WTC11 (cell line): ENCODE results near the gene REN. TPM values are rescaled to one million over a fixed set of nuclear protein-coding genes. Genes with fewer than 3 reads are reported as not detected.

Experiments used
- ATAC-seq: fragments of 200-7000 bp; cut with Tn5 transposase; 2 replicates; pipeline ENCODE4 v1.10.0; 2021; ENCODE audit warnings: mild to moderate bottlenecking, moderate library complexity
- CTCF ChIA-PET: fragments of 300-600 bp; sonication (Branson Sonifier 250); formaldehyde crosslinking; loops from one replicate; lab custom pipeline; 2021; ENCODE audit warnings: antibody characterized with exemption; lab: Charles Lee
- POLR2A ChIA-PET: fragments of 350-600 bp; sonication (Branson Sonifier 250); formaldehyde crosslinking; loops from one replicate; lab custom pipeline; 2021; ENCODE audit warnings: antibody characterized with exemption; lab: Charles Lee
- DNase-seq: peaks from one replicate; pipeline ENCODE4 v3.0.0; 2021; ENCODE audit warnings: low spot score
- H3K27ac Mint-ChIP-seq: 2 replicates; pipeline ENCODE4 v1.8.0; 2021; ENCODE audit warnings: mixed read lengths
- H3K27me3 Mint-ChIP-seq: 2 replicates; pipeline ENCODE4 v1.8.0; 2021; ENCODE audit warnings: low read depth, mild to moderate bottlenecking, moderate library complexity, mixed read lengths
- H3K36me3 Mint-ChIP-seq: 2 replicates; pipeline ENCODE4 v1.8.0; 2021; ENCODE audit warnings: mixed read lengths
- H3K4me1 Mint-ChIP-seq: 2 replicates; pipeline ENCODE4 v1.8.0; 2022; ENCODE audit warnings: mixed read lengths
- H3K4me3 Mint-ChIP-seq: 2 replicates; pipeline ENCODE4 v1.8.0; 2021; ENCODE audit warnings: mild to moderate bottlenecking, moderate library complexity, mixed read lengths
- H3K9me3 Mint-ChIP-seq: 2 replicates; pipeline ENCODE4 v1.8.0; 2021; ENCODE audit warnings: mixed read lengths
- ESRRA ChIP-seq: sonication (generic); formaldehyde crosslinking; IDR thresholded peaks from 2 replicates; pipeline ENCODE4 v1.8.1; 2022; ENCODE audit warnings: mild to moderate bottlenecking, missing genetic modification reagents, borderline replicate concordance
- GABPB1 ChIP-seq: sonication (generic); formaldehyde crosslinking; IDR thresholded peaks from 2 replicates; pipeline ENCODE4 v1.8.1; 2023; ENCODE audit warnings: mild to moderate bottlenecking, missing genetic modification reagents
- GTF2I ChIP-seq: fragments of 250-450 bp; sonication (Bioruptor Pico); conservative IDR thresholded peaks from 2 replicates; pipeline ENCODE4 v1.4.0; 2021; ENCODE audit warnings: mild to moderate bottlenecking
- HMGA2 ChIP-seq: fragments of 250-450 bp; sonication (Bioruptor Pico); IDR thresholded peaks from 2 replicates; pipeline ENCODE4 v1.4.0; 2021; ENCODE audit warnings: mild to moderate bottlenecking, moderate library complexity
- PRRX2 ChIP-seq: fragments of 250-450 bp; sonication (Bioruptor Pico); IDR thresholded peaks from 2 replicates; pipeline ENCODE4 v1.8.0; 2021; ENCODE audit warnings: mild to moderate bottlenecking
- RELA ChIP-seq: sonication (generic); formaldehyde crosslinking; IDR thresholded peaks from 2 replicates; pipeline ENCODE4 v1.8.1; 2022; ENCODE audit warnings: missing genetic modification reagents, mild to moderate bottlenecking, borderline replicate concordance
- TEAD4 ChIP-seq: sonication (generic); formaldehyde crosslinking; IDR thresholded peaks from 2 replicates; pipeline ENCODE4 v1.8.0; 2022; ENCODE audit warnings: mild to moderate bottlenecking, missing genetic modification reagents
- TP53 ChIP-seq: sonication (generic); formaldehyde crosslinking; IDR thresholded peaks from 2 replicates; pipeline ENCODE4 v1.8.1; 2023; ENCODE audit warnings: mild to moderate bottlenecking, missing genetic modification reagents
- ZNF121 ChIP-seq: sonication (generic); formaldehyde crosslinking; IDR thresholded peaks from 2 replicates; pipeline ENCODE4 v1.8.0; 2023; ENCODE audit warnings: missing genetic modification reagents
- ZNF671 ChIP-seq: fragments of 250-450 bp; sonication (Bioruptor Pico); IDR thresholded peaks from 2 replicates; pipeline ENCODE4 v1.8.0; 2021; ENCODE audit warnings: mild to moderate bottlenecking
- total RNA-seq: library from RNA; stranded (reverse); gene quantifications from 3 replicates; pipeline ENCODE4 v1.2.3, GENCODE V29; 2021
- TF ChIP-seq, protein P1 (sequence below): fragments of 250-450 bp; sonication (Bioruptor Pico); conservative IDR thresholded peaks from 2 replicates; pipeline ENCODE4 v1.9.0; 2021; ENCODE audit warnings: mild to moderate bottlenecking
- TF ChIP-seq, protein P2 (sequence below): fragments of 250-450 bp; sonication (Bioruptor Pico); IDR thresholded peaks from 2 replicates; pipeline ENCODE4 v1.9.0; 2021; ENCODE audit warnings: mild to moderate bottlenecking
- TF ChIP-seq, protein P3 (sequence below): sonication (generic); formaldehyde crosslinking; IDR thresholded peaks from 2 replicates; pipeline ENCODE4 v1.8.1; 2023; ENCODE audit warnings: mild to moderate bottlenecking, missing genetic modification reagents, borderline replicate concordance
- TF ChIP-seq, protein P4 (sequence below): sonication (generic); formaldehyde crosslinking; IDR thresholded peaks from 2 replicates; pipeline ENCODE4 v1.8.1; 2023; ENCODE audit warnings: mild to moderate bottlenecking, missing genetic modification reagents
- TF ChIP-seq, protein P5 (sequence below): sonication (generic); formaldehyde crosslinking; conservative IDR thresholded peaks from 2 replicates; pipeline ENCODE4 v1.8.1; 2023; ENCODE audit warnings: mild to moderate bottlenecking, low read depth, missing genetic modification reagents, moderate library complexity
- TF ChIP-seq, protein P6 (sequence below): sonication (generic); formaldehyde crosslinking; conservative IDR thresholded peaks from 2 replicates; pipeline ENCODE4 v1.8.1; 2022; ENCODE audit warnings: mild to moderate bottlenecking, missing genetic modification reagents
- TF ChIP-seq, protein P7 (sequence below): sonication (generic); formaldehyde crosslinking; IDR thresholded peaks from 2 replicates; pipeline ENCODE4 v1.8.1; 2023; ENCODE audit warnings: mild to moderate bottlenecking, missing genetic modification reagents

Gene REN
- total RNA-seq, 1 experiment from 2014 or later, result not detected

DNA sequence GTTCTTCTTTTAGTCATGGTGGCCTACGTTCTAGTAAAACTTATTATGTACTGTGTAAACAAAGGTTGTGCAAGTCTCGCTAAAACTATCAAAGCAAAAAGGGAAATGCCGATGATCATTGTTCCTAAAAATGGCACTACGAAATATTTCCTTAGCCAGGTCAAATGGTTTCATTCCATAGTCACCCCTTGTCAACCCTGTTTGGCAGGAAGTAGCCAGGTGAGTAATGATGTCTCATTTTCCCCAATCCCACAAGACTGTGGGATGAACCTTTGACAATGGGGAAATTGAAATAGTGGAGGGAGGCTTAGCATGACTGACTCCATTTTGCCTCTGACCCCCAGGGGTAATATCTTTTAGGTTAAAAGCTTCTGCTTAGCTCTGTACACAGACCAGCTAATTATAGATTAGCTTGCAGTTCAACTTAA, 5.6 kb upstream of the REN start:
- Mint-ChIP-seq H3K4me3 (no peak overlapping the region), H3K27me3 (peaks cover 24% of the 10 kb centered on the region), H3K4me1 (no peaks in the 10 kb centered on the region), H3K36me3 (peaks cover 25% of the 10 kb centered on the region), H3K9me3 (peaks cover 46% of the 10 kb centered on the region)
- CTCF ChIA-PET, result interaction anchor here (1.7 to 2.2 kb wide), 2 partner anchors 9 to 35 kb away, joined by 5 to 6 read pairs; no protein-coding TSS in a partner anchor
- POLR2A ChIA-PET, result no interaction called here
- TF ChIP-seq HMGA2, result no peak
- TF ChIP-seq GTF2I (CRISPR knock-in tag), result no peak
- TF ChIP-seq, all 79 proteins: peak for 0
- ATAC-seq, result no peak
- no peak overlapping the region for H3K27ac Mint-ChIP-seq
- no peak for DNase-seq

DNA sequence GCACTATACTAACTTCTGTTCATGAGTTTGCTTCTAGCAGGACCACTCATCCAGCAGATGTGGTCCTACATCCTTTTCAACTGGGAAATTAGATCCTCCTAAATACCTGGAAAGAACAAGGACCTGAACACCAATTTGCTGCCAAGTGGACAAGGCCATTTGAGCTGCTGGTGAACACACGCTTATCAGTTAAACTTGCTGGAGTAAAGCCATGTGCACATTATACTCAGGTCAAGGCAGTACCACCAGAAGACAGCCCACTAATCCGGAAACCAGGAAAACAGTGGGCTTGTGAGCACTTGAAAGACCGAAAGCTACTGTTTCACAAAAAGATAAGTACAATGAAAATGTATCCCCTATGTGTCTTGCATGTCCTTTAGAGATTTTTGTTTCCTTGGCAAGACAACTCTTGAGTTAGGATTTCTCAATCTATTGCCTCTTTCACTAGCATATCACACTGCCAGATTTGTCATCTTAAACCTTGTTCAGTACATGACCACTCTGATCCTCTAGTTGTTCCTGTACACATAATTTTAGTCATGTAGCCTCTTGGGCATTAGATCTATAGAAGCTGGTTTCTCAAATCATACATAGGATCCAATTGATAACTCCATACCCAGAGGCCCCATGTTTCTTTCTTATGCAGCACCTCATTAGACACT, 4.5 kb upstream of the REN start:
- ChIA-PET CTCF (interaction anchor here (1.7 kb wide), 1 partner anchor 8 kb away, joined by 5 read pairs; no protein-coding TSS in a partner anchor), POLR2A (no interaction called here)
- H3K4me1 Mint-ChIP-seq, result no peaks in the 10 kb centered on the region
- no peak overlapping the region for H3K27ac Mint-ChIP-seq
- no peak overlapping the region for H3K4me3 Mint-ChIP-seq
- H3K36me3 Mint-ChIP-seq, result peaks cover 25% of the 10 kb centered on the region
- H3K9me3 Mint-ChIP-seq, result peaks cover 46% of the 10 kb centered on the region
- DNase-seq, result no peak
- ATAC-seq, result no peak
- peaks cover 27% of the 10 kb centered on the region for H3K27me3 Mint-ChIP-seq
- TF ChIP-seq, protein P1, sequence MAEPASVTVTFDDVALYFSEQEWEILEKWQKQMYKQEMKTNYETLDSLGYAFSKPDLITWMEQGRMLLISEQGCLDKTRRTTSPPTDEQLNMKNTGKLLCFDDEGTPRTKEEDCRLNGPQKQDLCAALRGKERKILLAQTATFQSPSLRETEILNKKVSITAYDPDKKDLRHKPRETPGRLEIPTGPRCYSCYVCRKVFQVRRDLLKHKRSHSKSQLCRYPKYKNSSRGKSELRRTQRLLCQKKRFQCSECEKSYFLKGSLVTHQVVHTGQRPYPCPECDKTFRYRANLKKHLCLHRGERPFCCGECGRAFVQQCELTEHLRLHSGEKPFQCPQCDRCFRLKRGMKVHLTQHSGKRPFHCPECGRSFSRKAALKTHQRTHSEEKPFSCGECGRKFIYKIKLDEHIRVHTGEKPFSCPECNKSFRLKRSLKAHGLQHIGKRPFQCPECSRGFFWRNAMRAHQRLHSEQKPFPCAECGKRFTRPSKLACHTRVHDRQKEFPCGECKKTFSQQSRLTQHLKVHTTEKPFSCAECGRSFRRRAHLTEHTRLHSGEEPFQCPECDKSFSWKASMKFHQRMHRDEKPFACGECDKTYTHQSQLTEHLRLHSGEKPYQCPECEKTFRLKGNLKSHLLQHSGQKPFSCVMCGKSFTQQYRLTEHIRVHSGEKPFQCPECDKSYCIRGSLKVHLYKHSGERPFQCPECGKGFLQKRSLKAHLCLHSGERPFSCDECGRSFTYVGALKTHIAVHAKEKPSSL (CRISPR knock-in tag), result no peak
- TF ChIP-seq ZNF121 (CRISPR knock-in tag), result no peak
- no peak for TF ChIP-seq PRRX2 (CRISPR knock-in tag)
- TF ChIP-seq, protein P2, sequence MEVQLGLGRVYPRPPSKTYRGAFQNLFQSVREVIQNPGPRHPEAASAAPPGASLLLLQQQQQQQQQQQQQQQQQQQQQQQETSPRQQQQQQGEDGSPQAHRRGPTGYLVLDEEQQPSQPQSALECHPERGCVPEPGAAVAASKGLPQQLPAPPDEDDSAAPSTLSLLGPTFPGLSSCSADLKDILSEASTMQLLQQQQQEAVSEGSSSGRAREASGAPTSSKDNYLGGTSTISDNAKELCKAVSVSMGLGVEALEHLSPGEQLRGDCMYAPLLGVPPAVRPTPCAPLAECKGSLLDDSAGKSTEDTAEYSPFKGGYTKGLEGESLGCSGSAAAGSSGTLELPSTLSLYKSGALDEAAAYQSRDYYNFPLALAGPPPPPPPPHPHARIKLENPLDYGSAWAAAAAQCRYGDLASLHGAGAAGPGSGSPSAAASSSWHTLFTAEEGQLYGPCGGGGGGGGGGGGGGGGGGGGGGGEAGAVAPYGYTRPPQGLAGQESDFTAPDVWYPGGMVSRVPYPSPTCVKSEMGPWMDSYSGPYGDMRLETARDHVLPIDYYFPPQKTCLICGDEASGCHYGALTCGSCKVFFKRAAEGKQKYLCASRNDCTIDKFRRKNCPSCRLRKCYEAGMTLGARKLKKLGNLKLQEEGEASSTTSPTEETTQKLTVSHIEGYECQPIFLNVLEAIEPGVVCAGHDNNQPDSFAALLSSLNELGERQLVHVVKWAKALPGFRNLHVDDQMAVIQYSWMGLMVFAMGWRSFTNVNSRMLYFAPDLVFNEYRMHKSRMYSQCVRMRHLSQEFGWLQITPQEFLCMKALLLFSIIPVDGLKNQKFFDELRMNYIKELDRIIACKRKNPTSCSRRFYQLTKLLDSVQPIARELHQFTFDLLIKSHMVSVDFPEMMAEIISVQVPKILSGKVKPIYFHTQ (CRISPR knock-in tag), result no peak
- TF ChIP-seq RELA, result no peak
- TF ChIP-seq, protein P3, sequence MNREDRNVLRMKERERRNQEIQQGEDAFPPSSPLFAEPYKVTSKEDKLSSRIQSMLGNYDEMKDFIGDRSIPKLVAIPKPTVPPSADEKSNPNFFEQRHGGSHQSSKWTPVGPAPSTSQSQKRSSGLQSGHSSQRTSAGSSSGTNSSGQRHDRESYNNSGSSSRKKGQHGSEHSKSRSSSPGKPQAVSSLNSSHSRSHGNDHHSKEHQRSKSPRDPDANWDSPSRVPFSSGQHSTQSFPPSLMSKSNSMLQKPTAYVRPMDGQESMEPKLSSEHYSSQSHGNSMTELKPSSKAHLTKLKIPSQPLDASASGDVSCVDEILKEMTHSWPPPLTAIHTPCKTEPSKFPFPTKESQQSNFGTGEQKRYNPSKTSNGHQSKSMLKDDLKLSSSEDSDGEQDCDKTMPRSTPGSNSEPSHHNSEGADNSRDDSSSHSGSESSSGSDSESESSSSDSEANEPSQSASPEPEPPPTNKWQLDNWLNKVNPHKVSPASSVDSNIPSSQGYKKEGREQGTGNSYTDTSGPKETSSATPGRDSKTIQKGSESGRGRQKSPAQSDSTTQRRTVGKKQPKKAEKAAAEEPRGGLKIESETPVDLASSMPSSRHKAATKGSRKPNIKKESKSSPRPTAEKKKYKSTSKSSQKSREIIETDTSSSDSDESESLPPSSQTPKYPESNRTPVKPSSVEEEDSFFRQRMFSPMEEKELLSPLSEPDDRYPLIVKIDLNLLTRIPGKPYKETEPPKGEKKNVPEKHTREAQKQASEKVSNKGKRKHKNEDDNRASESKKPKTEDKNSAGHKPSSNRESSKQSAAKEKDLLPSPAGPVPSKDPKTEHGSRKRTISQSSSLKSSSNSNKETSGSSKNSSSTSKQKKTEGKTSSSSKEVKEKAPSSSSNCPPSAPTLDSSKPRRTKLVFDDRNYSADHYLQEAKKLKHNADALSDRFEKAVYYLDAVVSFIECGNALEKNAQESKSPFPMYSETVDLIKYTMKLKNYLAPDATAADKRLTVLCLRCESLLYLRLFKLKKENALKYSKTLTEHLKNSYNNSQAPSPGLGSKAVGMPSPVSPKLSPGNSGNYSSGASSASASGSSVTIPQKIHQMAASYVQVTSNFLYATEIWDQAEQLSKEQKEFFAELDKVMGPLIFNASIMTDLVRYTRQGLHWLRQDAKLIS (CRISPR knock-in tag), result no peak
- TF ChIP-seq, protein P4, sequence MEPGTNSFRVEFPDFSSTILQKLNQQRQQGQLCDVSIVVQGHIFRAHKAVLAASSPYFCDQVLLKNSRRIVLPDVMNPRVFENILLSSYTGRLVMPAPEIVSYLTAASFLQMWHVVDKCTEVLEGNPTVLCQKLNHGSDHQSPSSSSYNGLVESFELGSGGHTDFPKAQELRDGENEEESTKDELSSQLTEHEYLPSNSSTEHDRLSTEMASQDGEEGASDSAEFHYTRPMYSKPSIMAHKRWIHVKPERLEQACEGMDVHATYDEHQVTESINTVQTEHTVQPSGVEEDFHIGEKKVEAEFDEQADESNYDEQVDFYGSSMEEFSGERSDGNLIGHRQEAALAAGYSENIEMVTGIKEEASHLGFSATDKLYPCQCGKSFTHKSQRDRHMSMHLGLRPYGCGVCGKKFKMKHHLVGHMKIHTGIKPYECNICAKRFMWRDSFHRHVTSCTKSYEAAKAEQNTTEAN, result no peak
- TF ChIP-seq GABPB1 (CRISPR knock-in tag), result no peak
- no peak for TF ChIP-seq TEAD4 (CRISPR knock-in tag)
- TF ChIP-seq, protein P5, sequence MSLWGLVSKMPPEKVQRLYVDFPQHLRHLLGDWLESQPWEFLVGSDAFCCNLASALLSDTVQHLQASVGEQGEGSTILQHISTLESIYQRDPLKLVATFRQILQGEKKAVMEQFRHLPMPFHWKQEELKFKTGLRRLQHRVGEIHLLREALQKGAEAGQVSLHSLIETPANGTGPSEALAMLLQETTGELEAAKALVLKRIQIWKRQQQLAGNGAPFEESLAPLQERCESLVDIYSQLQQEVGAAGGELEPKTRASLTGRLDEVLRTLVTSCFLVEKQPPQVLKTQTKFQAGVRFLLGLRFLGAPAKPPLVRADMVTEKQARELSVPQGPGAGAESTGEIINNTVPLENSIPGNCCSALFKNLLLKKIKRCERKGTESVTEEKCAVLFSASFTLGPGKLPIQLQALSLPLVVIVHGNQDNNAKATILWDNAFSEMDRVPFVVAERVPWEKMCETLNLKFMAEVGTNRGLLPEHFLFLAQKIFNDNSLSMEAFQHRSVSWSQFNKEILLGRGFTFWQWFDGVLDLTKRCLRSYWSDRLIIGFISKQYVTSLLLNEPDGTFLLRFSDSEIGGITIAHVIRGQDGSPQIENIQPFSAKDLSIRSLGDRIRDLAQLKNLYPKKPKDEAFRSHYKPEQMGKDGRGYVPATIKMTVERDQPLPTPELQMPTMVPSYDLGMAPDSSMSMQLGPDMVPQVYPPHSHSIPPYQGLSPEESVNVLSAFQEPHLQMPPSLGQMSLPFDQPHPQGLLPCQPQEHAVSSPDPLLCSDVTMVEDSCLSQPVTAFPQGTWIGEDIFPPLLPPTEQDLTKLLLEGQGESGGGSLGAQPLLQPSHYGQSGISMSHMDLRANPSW (CRISPR knock-in tag), result no peak
- TF ChIP-seq, protein P6, sequence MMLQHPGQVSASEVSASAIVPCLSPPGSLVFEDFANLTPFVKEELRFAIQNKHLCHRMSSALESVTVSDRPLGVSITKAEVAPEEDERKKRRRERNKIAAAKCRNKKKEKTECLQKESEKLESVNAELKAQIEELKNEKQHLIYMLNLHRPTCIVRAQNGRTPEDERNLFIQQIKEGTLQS (CRISPR knock-in tag), result no peak
- TF ChIP-seq, protein P7, sequence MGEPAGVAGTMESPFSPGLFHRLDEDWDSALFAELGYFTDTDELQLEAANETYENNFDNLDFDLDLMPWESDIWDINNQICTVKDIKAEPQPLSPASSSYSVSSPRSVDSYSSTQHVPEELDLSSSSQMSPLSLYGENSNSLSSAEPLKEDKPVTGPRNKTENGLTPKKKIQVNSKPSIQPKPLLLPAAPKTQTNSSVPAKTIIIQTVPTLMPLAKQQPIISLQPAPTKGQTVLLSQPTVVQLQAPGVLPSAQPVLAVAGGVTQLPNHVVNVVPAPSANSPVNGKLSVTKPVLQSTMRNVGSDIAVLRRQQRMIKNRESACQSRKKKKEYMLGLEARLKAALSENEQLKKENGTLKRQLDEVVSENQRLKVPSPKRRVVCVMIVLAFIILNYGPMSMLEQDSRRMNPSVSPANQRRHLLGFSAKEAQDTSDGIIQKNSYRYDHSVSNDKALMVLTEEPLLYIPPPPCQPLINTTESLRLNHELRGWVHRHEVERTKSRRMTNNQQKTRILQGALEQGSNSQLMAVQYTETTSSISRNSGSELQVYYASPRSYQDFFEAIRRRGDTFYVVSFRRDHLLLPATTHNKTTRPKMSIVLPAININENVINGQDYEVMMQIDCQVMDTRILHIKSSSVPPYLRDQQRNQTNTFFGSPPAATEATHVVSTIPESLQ (CRISPR knock-in tag), result no peak
- no peak for TF ChIP-seq ZNF671
- TF ChIP-seq TP53 (CRISPR knock-in tag), result no peak
- no peak for TF ChIP-seq ESRRA (CRISPR knock-in tag)
